GM04503 (cell line): Measurements from ENCODE around the gene C2orf76.

Source experiments
- DNase-seq: peaks from one replicate; pipeline ENCODE4 v3.0.0-alpha.2; 2012; ENCODE audit warnings: low read depth

C2orf76 gene

DNA sequence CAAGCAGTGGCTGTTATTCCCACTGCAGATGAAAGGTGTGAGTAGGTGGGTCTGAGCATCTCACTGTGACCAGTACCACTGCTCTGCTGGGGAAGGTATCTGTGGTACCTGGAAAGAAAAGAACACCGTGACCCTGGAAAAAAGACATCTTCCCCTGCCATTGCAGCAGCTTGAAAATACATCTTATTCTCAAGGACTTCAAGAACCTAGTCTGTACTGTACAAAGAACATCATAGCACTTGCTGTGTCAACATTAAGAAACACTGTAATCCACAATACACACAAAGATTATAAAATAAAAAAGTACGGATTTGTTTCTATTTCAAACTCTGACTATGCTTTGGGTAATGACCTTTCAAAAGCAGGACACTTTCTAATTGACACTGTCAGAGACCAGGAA is 28.9 kb downstream of the C2orf76 start:
- DNase-seq, result no peak

DNA sequence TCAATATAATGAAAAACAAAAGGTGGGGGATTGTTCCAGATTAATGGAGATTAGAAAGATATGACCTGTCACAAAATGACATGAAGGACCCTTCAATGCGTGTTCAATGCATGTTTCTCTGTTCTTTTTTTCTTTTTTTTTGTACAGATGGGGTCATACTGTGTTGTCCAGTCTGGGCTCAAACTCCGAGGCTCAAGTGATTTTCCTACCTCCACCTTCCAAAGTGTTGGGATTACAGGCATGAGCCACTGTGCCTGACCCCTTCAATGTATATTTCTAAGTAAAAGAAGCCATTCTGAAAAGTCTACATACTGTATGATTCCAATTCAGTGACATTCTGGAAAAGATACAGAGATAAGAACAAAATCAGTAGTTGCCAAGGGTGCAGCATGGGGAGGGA is 32.8 kb downstream of the C2orf76 start:
- DNase-seq, result no peak

DNA sequence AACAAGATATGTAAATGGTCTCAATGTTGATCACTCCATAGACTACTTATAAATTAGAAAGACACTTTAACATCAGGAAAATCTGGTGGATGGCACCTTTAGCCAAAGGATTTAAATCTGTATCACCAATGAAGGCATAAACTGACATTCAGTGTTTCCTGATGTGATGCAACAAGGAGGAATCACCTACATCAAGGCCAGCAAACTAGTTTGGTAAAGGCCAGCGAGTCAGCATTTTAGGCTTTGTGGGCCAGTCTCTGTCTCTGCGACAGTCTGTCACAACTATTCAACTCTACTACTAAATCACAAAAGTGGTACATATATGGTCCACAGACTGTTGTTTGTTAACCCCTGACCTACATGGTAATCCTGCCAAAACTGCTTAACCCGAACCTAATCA is 33.3 kb downstream of the C2orf76 start:
- DNase-seq, result no peak

DNA sequence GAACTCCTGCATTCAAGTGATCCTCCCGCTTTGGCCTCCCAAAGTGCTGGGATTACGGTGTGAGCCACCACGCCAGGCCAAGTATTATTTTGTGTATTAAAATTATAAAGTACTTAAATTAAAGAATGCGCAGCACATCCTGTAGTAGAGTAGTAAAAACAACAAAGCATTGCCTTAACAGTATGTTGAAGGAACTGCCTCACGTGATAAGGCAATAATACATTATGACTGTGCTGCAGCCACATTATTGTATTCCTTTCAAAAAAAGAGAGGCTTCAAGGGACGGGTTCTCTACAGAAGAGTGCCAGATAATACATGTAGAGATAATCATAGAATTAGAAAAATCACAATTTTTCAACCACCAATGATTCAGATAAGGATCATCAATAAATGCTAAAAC is 33.7 kb downstream of the C2orf76 start:
- DNase-seq, result no peak

DNA sequence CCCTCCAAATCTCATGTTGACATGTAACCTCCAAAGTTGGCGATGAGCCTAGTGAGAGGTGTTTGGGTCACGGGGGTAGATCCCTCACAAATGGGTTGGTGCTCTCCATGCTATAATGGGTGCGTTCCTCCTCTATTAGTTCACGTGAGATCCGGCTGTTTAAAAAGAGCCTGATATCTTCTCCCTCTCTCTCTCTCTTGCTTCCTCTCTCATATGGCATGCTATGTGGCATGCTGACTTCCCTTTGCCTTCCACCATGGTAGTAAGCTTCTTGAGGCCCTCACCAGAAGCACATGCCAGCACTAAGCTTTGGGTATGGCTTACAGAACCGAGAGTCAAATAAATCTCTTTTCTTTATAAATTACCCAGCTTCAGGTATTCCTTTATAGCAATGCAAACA is 39.2 kb downstream of the C2orf76 start:
- no peak for DNase-seq

DNA sequence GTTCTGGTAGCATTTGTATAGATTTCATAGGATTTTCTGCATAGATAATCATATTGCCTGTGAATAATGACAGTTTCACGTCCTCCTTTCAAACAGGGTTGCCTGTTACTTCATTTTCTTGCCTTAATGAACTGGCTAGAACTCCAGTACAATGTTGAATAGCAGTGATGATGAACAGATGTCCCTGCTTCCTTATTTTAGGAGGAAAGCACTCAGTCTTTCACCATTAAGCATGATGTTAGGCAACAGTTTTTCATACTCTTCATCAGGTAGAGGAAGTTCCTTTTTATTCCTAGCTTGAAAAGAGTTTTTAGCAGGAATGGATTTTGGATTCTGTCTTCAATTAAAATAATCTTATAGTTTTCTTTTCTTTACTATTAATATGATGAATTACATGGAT is 39.7 kb downstream of the C2orf76 start:
- no peak for DNase-seq

DNA sequence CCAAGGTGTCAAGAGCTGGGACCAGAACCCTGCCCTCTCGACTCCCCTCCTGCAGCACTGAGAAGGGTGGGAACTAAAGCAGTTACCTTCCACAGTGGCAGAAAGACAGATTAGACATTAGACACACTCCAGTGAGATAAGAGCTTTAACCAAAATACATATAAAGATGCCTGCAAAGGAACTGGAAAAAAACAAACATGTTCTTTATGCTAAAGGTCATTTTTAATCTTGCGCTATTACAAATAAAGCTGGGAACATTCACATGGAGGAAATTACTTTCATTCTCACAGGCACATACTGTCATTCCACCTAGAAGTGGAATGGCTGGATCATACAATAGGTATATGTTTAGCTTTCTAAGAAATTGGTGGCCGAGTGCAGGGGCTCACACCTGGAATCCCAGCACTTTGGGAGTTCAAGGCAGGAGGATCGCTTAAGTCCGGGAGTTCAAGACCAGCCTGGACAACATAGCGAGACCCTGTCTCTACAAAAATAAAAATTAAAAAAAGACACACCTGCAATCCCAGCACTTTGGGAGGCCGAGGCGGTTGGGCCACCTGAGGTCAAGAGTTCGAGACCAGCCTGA is 41.9 kb downstream of the C2orf76 start:
- no peak for DNase-seq

DNA sequence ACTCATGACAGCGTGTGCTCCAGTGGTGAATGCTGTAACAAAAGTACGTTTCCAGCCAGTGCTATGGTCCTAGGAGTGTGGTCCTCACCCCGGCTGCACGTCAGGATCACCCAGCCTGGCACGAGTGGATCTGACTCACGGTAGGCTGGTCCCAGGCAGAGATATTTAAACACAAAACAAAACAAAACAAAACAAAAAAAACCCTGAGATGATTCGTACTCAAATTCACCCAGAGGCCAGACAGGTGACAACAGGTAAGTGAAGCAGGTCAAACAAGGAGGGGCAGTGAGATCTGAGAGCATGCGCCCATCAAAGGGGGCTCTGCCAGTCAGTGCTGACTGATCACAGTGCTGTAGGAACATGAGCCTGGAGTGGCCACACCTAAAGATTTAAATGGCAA is 43.2 kb downstream of the C2orf76 start:
- no peak for DNase-seq

DNA sequence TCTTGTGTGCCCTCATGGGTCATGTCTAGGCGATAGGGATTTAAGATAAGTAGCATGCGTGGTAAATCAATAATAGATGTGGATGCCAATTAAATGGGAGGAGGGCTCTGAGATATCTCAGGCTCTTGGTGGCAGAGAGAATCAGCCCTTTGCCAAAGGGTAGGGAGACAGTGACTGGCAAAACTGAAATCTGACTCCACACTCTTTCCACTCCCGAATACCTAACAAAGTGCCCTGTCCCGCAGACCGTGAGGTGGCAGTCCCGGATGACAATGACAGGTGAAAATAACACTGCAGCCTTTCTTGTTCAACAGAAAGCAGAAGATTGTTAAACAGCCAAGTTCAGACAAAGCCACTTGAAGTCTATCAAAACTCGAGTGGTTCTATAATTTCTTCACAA is 47.0 kb downstream of the C2orf76 start:
- no peak for DNase-seq

DNA sequence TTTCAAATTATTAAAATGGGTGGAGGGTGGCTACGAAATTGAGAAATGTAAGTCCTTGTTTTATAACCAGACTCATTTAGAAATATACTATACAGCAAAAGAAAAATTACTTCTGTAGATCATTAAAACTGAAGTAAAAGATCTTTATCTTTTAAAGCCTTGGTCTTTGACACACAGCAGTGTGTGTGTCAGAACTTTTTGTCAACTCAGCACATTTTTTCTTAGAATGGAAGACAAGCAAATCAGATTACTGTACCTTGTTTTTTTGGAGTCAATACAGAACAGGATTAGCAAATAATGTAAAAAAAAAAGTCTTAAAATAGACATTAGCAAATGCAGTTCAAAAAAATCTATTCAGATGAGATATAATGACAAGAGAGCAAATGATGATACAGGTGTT is 49.1 kb downstream of the C2orf76 start:
- no peak for DNase-seq

DNA sequence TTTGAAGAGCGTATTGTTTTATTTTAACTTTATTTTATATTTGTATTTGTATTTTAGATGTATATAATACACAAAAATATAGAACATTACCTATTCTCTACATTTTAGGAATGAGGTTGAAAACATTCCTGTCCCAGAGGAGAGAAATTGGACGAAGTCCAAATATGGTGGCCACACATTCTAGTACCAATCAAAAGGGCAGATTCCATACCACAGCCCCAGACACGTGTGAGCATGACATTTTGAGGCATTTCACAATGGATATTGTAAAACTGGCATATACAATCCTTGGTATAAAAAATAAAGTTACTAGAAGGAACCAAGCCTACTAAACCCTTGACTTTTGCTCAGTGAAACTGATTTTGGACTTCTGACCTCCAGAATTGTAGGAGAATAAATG is 50.6 kb downstream of the C2orf76 start:
- DNase-seq, result no peak

DNA sequence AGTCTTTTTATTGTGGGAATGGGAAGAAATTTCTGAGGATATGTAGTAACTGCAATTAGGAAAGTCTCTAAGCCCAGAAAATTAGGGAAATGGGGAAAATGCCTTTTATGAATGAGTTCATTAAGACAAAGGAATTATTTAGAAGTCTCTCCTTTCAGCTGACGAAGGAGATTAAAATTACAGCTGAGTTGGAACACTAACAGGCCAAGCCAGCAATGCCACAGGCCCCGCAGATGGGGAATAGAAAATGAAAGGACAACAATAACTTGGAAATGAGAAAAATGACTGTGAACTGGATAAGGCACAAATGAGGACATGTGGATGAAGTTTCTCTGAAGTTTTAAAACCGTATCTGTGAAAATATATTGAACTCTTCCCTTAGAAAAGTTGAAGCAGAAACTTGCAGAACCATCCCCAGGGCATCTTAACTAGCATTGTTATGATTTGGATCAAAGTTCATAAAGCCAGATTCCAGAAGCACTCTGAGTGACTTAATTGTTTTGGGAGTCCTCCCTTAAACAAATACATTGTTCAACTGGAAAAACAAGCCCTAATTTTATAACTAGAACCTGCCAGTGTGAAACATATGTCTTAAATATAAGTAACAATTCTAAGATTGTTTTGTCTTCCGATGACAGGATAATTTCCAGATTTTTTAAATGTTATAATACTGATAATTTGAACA is 51.3 kb downstream of the C2orf76 start:
- no peak for DNase-seq

DNA sequence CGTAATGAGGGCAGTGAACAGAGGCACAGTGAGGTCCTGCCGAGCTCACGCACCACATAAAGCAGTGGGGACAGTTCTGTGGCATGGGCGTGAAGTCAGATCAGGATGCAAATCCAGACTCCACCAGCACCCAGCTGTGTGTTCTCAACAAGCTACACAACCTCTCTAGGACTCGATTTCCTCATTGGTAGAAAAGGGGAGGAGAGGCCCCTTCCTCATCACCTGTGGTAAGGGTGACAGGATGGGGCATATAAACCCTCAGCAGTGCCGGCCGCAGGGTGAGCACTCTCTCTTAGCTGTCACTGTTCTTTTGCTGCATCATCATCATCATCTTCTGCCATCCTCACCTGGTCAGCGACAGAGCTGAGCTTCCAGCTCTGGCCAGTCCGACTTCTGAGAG is 54.8 kb downstream of the C2orf76 start:
- DNase-seq, result no peak

DNA sequence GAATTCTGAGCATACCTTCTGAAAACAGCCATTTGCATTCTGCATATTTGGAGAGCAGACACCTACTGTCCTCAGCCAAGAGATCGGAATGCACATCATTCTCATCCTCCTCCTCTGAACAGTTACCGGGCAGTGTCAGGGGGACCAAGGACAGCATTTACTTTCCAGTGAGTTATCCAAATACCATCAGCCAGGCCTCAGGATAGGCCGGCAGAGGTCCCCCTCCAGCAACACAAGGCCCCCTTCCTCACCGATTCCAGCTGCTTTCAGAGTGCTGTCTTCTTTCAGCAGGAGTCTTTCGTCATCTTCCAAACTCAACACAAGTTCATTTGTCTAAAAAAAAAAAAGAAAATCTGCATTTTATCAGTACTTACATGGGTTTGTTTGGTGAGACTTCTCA is 55.3 kb downstream of the C2orf76 start:
- DNase-seq, result no peak

DNA sequence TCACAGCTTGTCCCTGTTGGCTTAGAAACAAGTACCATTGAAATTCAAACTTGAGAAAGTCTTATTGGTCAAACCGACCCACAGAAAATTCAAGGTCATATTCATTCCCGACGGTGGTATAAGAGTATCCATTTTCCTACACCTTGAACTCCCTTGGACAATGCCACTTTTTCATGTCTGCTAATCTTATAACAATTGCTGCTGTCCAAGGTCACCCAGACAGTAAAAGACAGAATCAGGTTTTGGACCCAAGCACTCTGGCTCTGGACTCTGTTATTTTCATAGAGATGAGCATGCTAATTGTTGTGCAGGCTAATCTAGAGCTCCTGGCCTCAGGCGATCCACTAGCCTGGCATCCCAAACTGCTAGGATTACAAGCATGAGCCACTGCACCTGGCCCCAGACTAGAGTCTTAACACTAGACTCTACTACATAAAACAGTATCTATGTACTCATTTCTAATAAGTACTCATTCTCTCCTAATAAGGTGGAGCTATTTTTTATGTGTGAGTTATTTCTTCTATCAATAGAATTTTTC is 57.8 kb downstream of the C2orf76 start:
- DNase-seq, result no peak

DNA sequence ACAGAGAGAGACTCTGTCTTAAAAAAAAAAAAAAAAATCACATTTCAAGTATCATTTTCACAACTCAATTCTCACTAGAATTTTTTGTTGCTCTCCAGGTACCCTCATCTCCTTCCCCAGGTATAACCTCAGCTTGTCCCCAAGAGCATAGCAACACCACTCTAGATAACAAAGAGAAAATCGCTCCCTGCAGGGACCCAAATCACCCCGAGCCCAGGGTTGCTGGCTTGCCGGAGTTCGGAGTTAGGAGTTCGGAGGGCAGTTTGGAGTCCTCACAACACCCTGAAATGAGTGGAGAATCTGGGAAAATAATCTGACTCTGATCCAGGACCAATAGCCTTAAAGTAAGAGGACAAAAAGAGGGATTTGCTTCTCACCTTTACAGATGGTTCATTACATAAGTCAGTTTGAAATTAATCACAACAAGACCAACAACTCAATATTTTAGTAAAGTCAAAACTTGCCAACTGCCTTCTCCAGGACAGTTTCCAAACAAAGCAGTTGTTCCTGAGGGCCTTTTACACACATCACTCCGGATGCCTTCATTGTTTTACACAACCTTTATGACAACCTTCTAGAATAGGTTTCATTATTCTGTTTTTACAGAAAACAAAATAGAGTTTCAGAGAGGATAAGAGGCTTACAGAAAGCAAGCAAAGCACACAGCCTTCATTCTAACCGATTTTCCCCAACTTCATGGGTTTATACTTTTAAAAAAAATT is 59.1 kb downstream of the C2orf76 start:
- DNase-seq, result no peak

DNA sequence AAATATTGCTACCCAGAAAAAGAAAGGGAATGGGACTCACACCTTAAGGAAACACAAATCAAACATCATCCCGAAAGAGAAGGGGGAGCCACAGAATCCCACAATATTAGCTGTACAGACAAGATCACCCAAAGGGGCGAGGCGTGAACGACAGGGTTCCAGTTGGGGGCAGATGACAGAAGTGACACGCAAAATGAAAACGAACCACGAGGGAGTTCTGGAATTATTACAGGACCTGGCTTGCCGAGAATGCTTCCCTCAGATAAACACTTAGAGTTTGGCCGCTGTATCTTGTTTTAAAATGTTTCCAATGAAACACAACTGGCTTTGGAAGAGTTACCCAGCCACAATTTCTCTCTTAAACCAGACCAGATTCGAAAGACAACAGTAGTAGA is 60.4 kb downstream of the C2orf76 start:
- DNase-seq, result no peak

DNA sequence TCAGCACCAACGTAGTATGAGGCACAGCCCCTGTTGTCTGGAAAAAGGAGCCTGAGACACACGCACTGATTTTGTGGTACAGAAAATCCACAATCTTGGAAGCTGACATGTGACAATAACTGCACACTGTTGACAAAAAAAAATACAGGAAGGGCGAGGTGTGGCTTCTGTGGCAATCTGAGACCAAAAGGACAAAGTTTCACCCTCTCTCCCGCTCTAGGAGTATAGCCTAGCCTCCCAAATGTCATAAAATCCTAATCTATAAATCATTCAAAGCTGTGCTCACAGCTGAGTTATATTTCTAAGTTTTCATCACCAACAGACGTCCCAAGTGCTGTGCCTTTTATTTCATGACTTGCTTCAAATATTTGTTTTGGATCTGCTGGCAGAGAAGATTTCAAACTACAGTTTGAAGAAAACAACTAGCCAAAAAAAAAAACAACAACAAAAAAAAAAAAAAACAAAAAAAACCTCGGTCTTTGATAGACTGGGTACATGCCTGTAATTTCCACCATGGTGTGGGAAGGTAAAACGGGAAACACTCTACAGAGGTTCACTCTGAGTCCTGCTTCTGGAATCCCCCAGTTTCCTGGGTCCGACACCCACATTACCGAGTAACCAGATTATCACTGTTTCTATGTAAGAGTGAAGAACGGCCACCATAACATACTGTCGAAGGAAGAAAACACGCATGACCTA is 61.0 kb downstream of the C2orf76 start:
- DNase-seq, result no peak

DNA sequence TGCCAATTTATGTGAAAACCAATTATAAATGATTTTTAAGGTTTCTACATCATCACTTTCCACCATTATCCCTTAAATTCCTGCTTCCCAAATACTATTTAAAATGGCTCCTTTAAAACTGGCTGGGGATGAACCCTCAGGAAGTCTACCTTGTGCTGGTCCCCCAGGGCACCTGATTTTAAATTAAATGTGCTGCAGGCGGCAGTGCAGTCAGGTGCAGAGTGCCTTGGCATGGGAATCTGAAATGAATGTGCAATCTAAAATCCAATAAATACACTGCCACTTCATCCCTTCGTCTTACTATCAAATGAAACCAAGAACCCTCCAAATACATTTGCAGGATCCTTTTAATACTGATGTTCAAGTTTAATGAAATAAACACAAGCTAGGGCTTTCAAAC is 61.8 kb downstream of the C2orf76 start:
- no peak for DNase-seq

DNA sequence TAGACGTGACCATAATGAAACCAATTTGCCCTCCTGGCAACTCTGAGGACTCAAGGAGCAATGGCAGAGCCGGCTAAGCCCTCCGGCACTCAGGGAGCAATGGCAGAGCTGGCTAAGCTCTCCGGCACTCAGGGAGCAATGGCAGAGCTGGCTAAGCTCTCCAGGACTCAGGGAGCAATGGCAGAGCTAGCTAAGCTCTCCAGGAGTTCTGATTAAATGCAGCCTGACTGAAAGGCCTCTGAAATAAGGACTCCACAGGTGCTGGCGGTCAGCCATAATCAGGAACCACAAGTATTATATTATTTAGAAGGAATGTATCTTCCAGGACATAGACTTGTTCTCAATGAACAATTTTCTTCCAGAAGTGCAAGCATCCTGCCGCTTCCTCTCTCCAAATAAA is 65.2 kb downstream of the C2orf76 start:
- DNase-seq, result no peak

DNA sequence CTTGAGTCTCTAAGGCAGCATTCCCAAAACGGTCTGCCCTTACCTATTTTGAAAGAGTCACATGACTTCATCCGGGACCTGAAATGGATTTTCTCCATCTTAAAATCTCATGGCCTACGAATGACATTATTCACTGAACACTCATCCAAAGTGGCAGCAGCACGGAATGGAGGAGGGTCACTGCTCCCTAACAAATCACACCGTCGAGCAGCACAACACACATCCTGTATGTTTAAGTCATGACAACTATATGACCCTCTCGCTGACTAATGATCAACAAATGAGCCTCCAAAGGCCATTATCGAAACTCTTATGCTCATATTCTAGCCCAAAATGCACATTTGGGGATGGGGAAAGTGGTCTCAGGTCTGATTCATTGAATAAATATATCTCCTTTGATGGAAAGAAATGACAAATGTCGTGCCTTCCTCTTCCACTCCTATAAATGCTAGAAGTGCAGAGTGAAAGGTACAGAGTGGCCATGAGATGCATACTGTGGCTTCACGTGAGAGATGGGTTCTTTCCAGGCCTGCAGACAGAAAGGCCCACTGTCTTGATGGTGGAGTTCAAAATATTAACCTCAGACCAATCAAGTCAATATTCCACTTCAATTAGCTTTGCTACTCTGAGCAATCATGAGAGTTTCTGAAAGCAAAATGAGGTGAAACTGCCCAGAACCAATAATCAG is 70.8 kb downstream of the C2orf76 start:
- no peak for DNase-seq

DNA sequence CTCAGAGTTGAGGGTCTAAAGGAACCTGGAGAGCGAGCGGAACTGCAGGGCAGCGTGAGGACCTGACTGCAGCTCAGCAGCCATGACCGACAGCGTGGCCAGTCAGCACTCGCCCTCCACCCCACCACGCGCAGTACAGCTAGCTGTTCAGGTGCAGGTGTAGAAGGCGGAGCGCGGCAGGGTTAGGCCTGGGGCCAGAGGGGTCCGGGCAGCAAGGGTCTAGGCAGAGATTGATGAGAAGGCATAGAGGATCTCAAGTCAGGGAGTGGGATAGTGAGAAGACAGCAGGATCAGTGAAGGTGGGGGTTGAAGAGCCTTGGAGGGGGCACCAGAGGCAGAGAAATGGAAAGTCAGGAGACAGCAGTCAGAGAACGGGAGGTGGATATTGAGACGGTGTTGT is 72.0 kb downstream of the C2orf76 start:
- DNase-seq, result no peak
